GM12878 (cell line): ENCODE data around the gene ZGLP1. TPM values are rescaled to one million over a fixed set of nuclear protein-coding genes. Genes with fewer than 3 reads are reported as not detected.

Experiments
- ATAC-seq: fragments of 200-7000 bp; cut with Tn5 transposase; 3 replicates; pipeline ENCODE4 v1.9.1; 2020; ENCODE audit warnings: mild to moderate bottlenecking, moderate library complexity
- BruUV-seq: library from RNA; stranded (reverse); fragments of 400-500 nt; replicated peaks from 2 replicates; lab custom pipeline; 2021; lab: Mats Ljungman, UMichigan
- CTCF ChIA-PET: fragments of 300-600 bp; sonication (Branson Sonifier 250); formaldehyde crosslinking; extraction: SDS; loops from one replicate; lab custom pipeline; 2021; ENCODE audit warnings: inconsistent platforms; lab: Yijun Ruan, JAX
- POLR2A ChIA-PET: fragments of 350-600 bp; formaldehyde crosslinking; extraction: SDS; loops from one replicate; lab custom pipeline; 2021; ENCODE audit warnings: inconsistent platforms; lab: Charles Lee
- RAD21 ChIA-PET: fragments of 300-600 bp; sonication (Branson Sonifier 250); formaldehyde crosslinking; loops from one replicate; lab custom pipeline; 2023; ENCODE audit warnings: antibody characterized with exemption; ENCODE audit not compliant: unreplicated experiment; lab: Charles Lee
- SMC1A ChIA-PET: fragments of 300-600 bp; sonication (Branson Sonifier 250); formaldehyde crosslinking; loops from one replicate; lab custom pipeline; 2023; ENCODE audit not compliant: unreplicated experiment, uncharacterized antibody; lab: Charles Lee
- DNase-seq: peaks from one replicate; pipeline ENCODE4 v3.0.0-alpha.2; 2011; ENCODE audit warnings: low read depth, low spot score
- FAIRE-seq: peaks from 3 replicates; lab custom pipeline; 2011; peaks lifted over from hg19 to GRCh38; lab: Jason Lieb, UNC
- H2AFZ ChIP-seq: 2 replicates; pipeline ENCODE4 v1.6.0; 2011; ENCODE audit warnings: low read depth, low read length, control low read depth; ENCODE audit not compliant: control insufficient read depth
- H3K27ac ChIP-seq: 2 replicates; pipeline ENCODE4 v1.5.1; 2011; ENCODE audit warnings: control low read depth; ENCODE audit not compliant: control insufficient read depth, insufficient read depth
- H3K27me3 ChIP-seq, 2 experiments: replicated peaks in 1 of 2; 2 replicates each; pipeline versions ENCODE4 v1.6.0 to v1.6.1; 2011; ENCODE audit warnings: low read length in 1 of 2; ENCODE audit not compliant: control insufficient read depth in 2 of 2, insufficient read depth in 2 of 2
- H3K36me3 ChIP-seq, 2 experiments: 2 replicates each; pipeline ENCODE4 v1.5.1; 2011; ENCODE audit warnings: low read length in 1 of 2; ENCODE audit not compliant: control insufficient read depth in 2 of 2, insufficient read depth in 2 of 2
- H3K4me1 ChIP-seq: 2 replicates; pipeline ENCODE4 v1.6.1; 2011; ENCODE audit warnings: mild to moderate bottlenecking, low read length, moderate library complexity, mixed read lengths; ENCODE audit not compliant: control insufficient read depth, insufficient read depth
- H3K4me2 ChIP-seq: 2 replicates; pipeline ENCODE4 v1.6.0; 2011; ENCODE audit warnings: control low read depth; ENCODE audit not compliant: control insufficient read depth, insufficient read depth
- H3K4me3 ChIP-seq: fragments of 200-600 bp; sonication (generic); 2 replicates; pipeline ENCODE4 v1.5.1; 2016
- H3K79me2 ChIP-seq: 2 replicates; pipeline ENCODE4 v1.6.0; 2011; ENCODE audit warnings: low read length; ENCODE audit not compliant: control insufficient read depth, insufficient read depth
- H3K9ac ChIP-seq: 2 replicates; pipeline ENCODE4 v1.8.0; 2011; ENCODE audit warnings: low read length, control low read depth, mixed read lengths; ENCODE audit not compliant: control insufficient read depth, insufficient read depth
- H3K9me3 ChIP-seq: replicated peaks from 3 replicates; pipeline ENCODE4 v1.5.1; 2011; ENCODE audit warnings: mild to moderate bottlenecking, low read length; ENCODE audit not compliant: control insufficient read depth, insufficient read depth
- H4K20me1 ChIP-seq: 2 replicates; pipeline ENCODE4 v1.6.0; 2011; ENCODE audit not compliant: control insufficient read depth, insufficient read depth
- BACH1 ChIP-seq: fragments of 450-650 bp; IDR thresholded peaks from 2 replicates; pipeline ENCODE4 v1.6.1; 2017; ENCODE audit warnings: mild to moderate bottlenecking, borderline replicate concordance
- CHD1 ChIP-seq: IDR thresholded peaks from 2 replicates; pipeline ENCODE4 v1.6.1; 2012; ENCODE audit warnings: low read depth, low read length, improper control_type of control experiment
- HDAC6 ChIP-seq: fragments of 200-600 bp; sonication (generic); IDR thresholded peaks from one replicate; pipeline ENCODE4 v1.8.0; 2017; ENCODE audit warnings: antibody characterized with exemption; ENCODE audit not compliant: unreplicated experiment
- HDGF ChIP-seq: fragments of 450-650 bp; IDR thresholded peaks from 2 replicates; pipeline ENCODE4 v1.6.1; 2016; ENCODE audit warnings: antibody characterized with exemption
- JUNB ChIP-seq: IDR thresholded peaks from 2 replicates; pipeline ENCODE4 v1.6.1; 2016; ENCODE audit warnings: antibody characterized with exemption, mild to moderate bottlenecking
- MEF2B ChIP-seq: fragments of 450-650 bp; IDR thresholded peaks from 2 replicates; pipeline ENCODE4 v1.6.1; 2018; ENCODE audit warnings: mild to moderate bottlenecking, moderate library complexity; ENCODE audit not compliant: partially characterized antibody, poor library complexity, severe bottlenecking
- MYB ChIP-seq: fragments of 150-350 bp; IDR thresholded peaks from 2 replicates; pipeline ENCODE4 v1.6.1; 2014; ENCODE audit warnings: mild to moderate bottlenecking, low read depth, low read length, borderline replicate concordance
- SMAD5 ChIP-seq: IDR thresholded peaks from 2 replicates; pipeline ENCODE4 v1.6.1; 2016; ENCODE audit warnings: antibody characterized with exemption, low read depth
- SRF ChIP-seq, 2 experiments: IDR thresholded peaks; 2 replicates each; pipeline ENCODE4 v1.6.1; 2011; ENCODE audit warnings: low read depth in 2 of 2, low read length in 2 of 2, mild to moderate bottlenecking in 1 of 2, moderate library complexity in 1 of 2
- TCF12 ChIP-seq: IDR thresholded peaks from 2 replicates; pipeline ENCODE4 v1.6.1; 2011; ENCODE audit warnings: low read depth, mild to moderate bottlenecking, low read length
- WRNIP1 ChIP-seq: IDR thresholded peaks from 2 replicates; pipeline ENCODE4 v1.6.1; 2011; ENCODE audit warnings: low read depth, low read length, improper control_type of control experiment, borderline replicate concordance
- ZNF384 ChIP-seq: IDR thresholded peaks from 2 replicates; pipeline ENCODE4 v1.6.1; 2012; ENCODE audit warnings: low read depth, mild to moderate bottlenecking, low read length, improper control_type of control experiment, borderline replicate concordance
- WGBS: methylation state at CpG from one replicate; pipeline ENCODE4 v1.1.6; 2016; ENCODE audit warnings: low lambda C conversion rate; ENCODE audit not compliant: insufficient replicate concordance, insufficient coverage; ENCODE audit errors: missing lambda C conversion rate; 5-methylcytosine and 5-hydroxymethylcytosine counted together
- in situ Hi-C: fragments of 300-500 bp; cut with MboI; formaldehyde crosslinking; loops from 9 replicates; pipeline ENCODE4 v1.14.3; 2018; ENCODE audit warnings: mixed read lengths
- intact Hi-C: fragments of 100-400 bp; cut with micrococcal nuclease; formaldehyde crosslinking; loops from one replicate; pipeline ENCODE4 v1.14.2; 2022; ENCODE audit not compliant: unreplicated experiment
- polyA plus RNA-seq, 11 experiments: library from polyadenylated mRNA; depleted of rRNA in 4 of 11; unstranded in 6 of 11; stranded (reverse) in 5 of 11; fragments of >200 nt; fragmentation: Nextera tagmentation in 4 of 11; fragmentation: Illumina TruSeq in 1 of 11; extraction: Ambion mirVana in 4 of 11; extraction: Trizol in 1 of 11; gene quantifications; 1 replicate in 1 of 11; 2 replicates in 10 of 11; pipeline versions ENCODE4 v1.2.1 to v1.2.3, GENCODE V29; 2011 to 2016; ENCODE audit warnings: inconsistent platforms in 2 of 11, missing spikeins in 2 of 11, low read depth in 1 of 11
- total RNA-seq, 4 experiments: library from RNA; depleted of rRNA in 3 of 4; stranded (reverse); fragments of >200 nt in 3 of 4; fragmentation: Illumina TruSeq in 1 of 4; extraction: Trizol in 1 of 4; gene quantifications; 2 replicates each; pipeline versions ENCODE4 v1.2.1 to v1.2.3, GENCODE V29; 2013 to 2021

ZGLP1 gene
- total and polyA plus RNA-seq, 10 of the 15 experiments (the other 5 are each of a cell fraction or from before 2014, with no cell fraction given): 0.29 to 5.6 (median 1.3) TPM

DNA sequence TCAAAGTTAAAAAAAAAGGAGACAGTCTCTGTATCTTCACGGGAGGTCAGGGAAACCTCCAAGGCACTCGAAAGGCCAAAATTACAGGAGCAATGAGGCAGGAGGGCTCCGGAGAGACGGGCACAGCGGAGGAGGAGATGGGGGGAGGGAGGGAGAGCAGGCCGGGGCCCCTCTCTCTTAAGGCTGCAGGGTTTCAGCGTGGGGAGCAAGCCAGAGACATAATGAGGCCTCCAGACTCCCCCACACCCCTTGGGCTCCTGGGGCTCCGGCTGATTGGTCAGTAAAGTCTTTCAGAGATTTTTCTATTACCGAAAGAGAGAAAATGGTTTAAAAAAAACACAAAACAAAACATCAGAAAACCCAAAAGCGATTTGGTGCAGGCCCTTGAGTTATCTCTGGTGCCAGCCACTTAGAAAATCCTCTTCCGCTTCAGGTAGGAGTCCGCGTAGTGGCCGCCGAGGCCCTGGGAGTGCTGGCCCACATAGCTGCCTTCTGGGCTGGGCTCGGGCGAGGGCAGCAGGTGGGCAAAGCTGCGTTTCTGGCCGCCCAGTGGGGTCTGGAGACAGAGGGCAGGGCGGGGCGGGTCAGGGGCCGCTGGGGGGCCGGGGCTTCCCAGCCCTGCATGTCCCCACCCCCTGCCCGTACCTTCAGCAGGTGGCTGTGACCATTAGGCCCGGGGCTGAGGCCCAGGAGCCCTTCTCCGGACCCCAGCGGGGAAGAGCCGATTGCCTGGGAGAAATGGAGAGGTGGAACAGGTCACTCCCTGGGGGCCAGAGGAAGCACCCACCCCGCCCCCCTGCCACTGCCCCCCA, 7.6 kb upstream of the ZGLP1 start:
- in situ Hi-C loops: no loop called here
- DNase-seq: no peak

DNA sequence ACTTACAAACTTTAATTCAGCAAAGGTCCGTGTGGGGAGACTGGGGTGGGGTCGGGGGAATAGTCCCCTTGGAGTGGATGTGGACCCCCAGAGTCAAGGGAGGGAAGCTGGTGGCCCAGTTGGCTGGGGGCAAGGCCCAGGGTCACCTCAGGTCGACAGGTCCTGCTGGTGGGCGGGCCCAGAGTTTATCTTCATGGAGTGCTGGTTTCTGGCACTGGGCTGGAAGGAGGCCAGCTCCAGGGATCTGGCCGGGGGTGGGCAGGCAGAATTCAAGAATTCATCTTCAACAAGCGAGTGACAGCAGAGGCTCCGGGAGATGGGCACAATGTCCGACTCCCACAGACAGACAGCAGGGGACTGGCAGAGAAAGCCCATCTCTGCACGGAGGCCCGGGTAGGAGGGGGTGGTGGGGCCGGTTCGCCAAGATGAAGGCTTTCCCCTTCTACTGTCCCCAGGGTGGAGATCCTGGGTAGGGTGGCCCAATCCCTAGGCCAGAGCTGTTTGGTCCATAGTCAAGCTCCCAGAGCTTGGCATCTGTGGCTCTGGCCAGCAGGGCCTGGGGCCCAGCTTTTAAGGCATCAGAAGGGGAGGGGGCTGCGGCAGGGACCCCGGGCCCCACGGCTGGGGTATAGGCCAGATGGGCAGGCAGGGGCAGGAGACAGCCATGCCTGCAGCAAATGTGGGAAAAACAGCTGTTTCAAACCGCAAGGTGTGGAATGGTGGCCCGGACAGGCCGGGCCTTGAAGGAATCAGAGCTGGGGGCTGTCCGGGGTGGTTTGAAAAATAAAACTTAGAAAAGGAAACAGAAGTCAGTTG, 6.8 kb upstream of the ZGLP1 start:
- TSS peak; percentile 65 for BruUV-seq
- H2AFZ ChIP-seq: peak overlapping the region; percentile 82; the same call in 1 of the 2 replicates
- ATAC-seq (peak; percentile 5; the same call in 2 of the 3 replicates), FAIRE-seq (no peak), DNase-seq (no peak)
- H3K36me3 ChIP-seq: peaks cover 0 to 20% of the 10 kb centered on the region in 2 experiments; a peak in 3 of 4 replicates
- ChIA-PET POLR2A (interaction anchor here (0.5 kb wide), 2 partner anchors 45 to 497 kb away, joined by 3 to 5 read pairs; partner anchors contain the start of gene ICAM1), RAD21 (interaction anchor here (1.7 kb wide), 2 partner anchors 17 to 46 kb away, joined by 3 read pairs; partner anchors contain the start of gene RAVER1), CTCF (no interaction called here), SMC1A (no interaction called here)
- H3K4me1 ChIP-seq: peaks cover 5% of the 10 kb centered on the region
- no peak overlapping the region for H3K4me2 ChIP-seq
- no peaks in the 10 kb centered on the region for H4K20me1 ChIP-seq
- H3K4me3 ChIP-seq: peak overlapping the region; percentile 88; the same call in 1 of the 2 replicates
- no peak overlapping the region for H3K27ac ChIP-seq
- in situ Hi-C loops (no loop called here), intact Hi-C loops (no loop called here)
- H3K9ac ChIP-seq: no peak overlapping the region
- TF ChIP-seq ZNF384: no peak
- no peak for TF ChIP-seq CHD1
- no peak for TF ChIP-seq WRNIP1
- TF ChIP-seq TCF12: no peak
- TF ChIP-seq MEF2B: no peak
- no peak for TF ChIP-seq HDAC6
- 76% methylated on average over 17 of the region's 19 CpGs for WGBS
- H3K9me3 ChIP-seq: no peaks in the 10 kb centered on the region
- peaks cover 6% of the 10 kb centered on the region for H3K79me2 ChIP-seq
- H3K27me3 ChIP-seq: no peaks in the 10 kb centered on the region

More for the DNA sequence above, 7.6 kb upstream of the ZGLP1 start:
- intact Hi-C loops: no loop called here
- Histone ChIP-seq H3K4me3 (no peak overlapping the region), H3K27ac (no peak overlapping the region), H4K20me1 (no peaks in the 10 kb centered on the region), H2AFZ (no peak overlapping the region), H3K36me3 (peaks cover 0 to 25% of the 10 kb centered on the region in 2 experiments; a peak in 3 of 4 replicates), H3K9me3 (no peaks in the 10 kb centered on the region), H3K27me3 (no peaks in the 10 kb centered on the region), H3K9ac (no peak overlapping the region), H3K4me2 (no peak overlapping the region), H3K4me1 (peaks cover 5% of the 10 kb centered on the region), H3K79me2 (peaks cover 6% of the 10 kb centered on the region)
- no peak for TF ChIP-seq BACH1
- no peak for TF ChIP-seq SRF (IDR thresholded peaks at IDR 0.05; ENCODE audit: low read depth in 2 of 2, low read length in 2 of 2)
- no peak for TF ChIP-seq HDGF
- TF ChIP-seq SMAD5: no peak
- no peak for TF ChIP-seq MYB
- no peak for TF ChIP-seq JUNB
- ChIA-PET POLR2A (interaction anchor here (0.5 kb wide), 1 partner anchor 46 kb away, joined by 3 read pairs; the partner anchor contains the start of gene ICAM1), CTCF (no interaction called here), SMC1A (no interaction called here), RAD21 (interaction anchor here (0.6 to 1.7 kb wide), 3 partner anchors 16 to 157 kb away, joined by 3 read pairs; partner anchors contain the start of gene RAVER1)
- BruUV-seq: no TSS peak
- FAIRE-seq (no peak), ATAC-seq (no peak)
- WGBS: 74% methylated on average over 16 of the region's 29 CpGs
